ENCODE data around the gene ITGB5.

- TF ChIP-seq CTCF (IDR thresholded peaks at IDR 0.05) (no peak), POLR2A (IDR thresholded peaks at IDR 0.05) (no peak), POLR2AphosphoS5 (IDR thresholded peaks at IDR 0.05) (no peak), EP300 (IDR thresholded peaks at IDR 0.05) (no peak)
These were observed 26.1 kb downstream of the ITGB5 start for GRCh38 chr3:124861041-124861440.

Measured in upper lobe of left lung (tissue), 4 donors.